Ectodermal cell (in vitro differentiated cells): Measurements from ENCODE around the gene TUBGCP2.

Experiments
- H3K27ac ChIP-seq: 2 replicates; pipeline ENCODE4 v1.7.0; 2013; ENCODE audit warnings: mild to moderate bottlenecking, low read depth, low read length; ENCODE audit not compliant: insufficient read depth, poor library complexity, severe bottlenecking
- H3K27me3 ChIP-seq: 2 replicates; pipeline ENCODE4 v1.7.0; 2013; ENCODE audit warnings: mild to moderate bottlenecking, low read length; ENCODE audit not compliant: insufficient read depth, control insufficient read depth, poor library complexity, severe bottlenecking
- H3K36me3 ChIP-seq: one replicate; pipeline ENCODE4 v1.7.0; 2013; ENCODE audit warnings: low read length; ENCODE audit not compliant: control insufficient read depth, insufficient read depth
- H3K4me1 ChIP-seq: one replicate; pipeline ENCODE4 v1.7.0; 2013; ENCODE audit warnings: low read length; ENCODE audit not compliant: control insufficient read depth, insufficient read depth
- H3K4me3 ChIP-seq: 2 replicates; pipeline ENCODE4 v1.7.0; 2013; ENCODE audit warnings: low read depth, low read length, control low read depth; ENCODE audit not compliant: insufficient read depth
- H3K9me3 ChIP-seq: 2 replicates; pipeline ENCODE4 v1.7.0; 2013; ENCODE audit warnings: mild to moderate bottlenecking, low read length, moderate library complexity; ENCODE audit not compliant: control insufficient read depth
- WGBS, 2 experiments: methylation state at CpG; one replicate each; pipeline ENCODE4 v1.1.7; 2013; ENCODE audit warnings: missing lambda C conversion rate in 2 of 2; 5-methylcytosine and 5-hydroxymethylcytosine counted together

The TUBGCP2 gene

GRCh38 chr10:133246236-133246626 lies 62.4 kb downstream of the TUBGCP2 start:
- Histone ChIP-seq H3K9me3 (no peaks in the 10 kb centered on the region), H3K27ac (no peak overlapping the region), H3K27me3 (no peaks in the 10 kb centered on the region), H3K4me3 (no peak overlapping the region), H3K4me1 (peaks cover 7% of the 10 kb centered on the region), H3K36me3 (no peaks in the 10 kb centered on the region)
- 89 to 91% methylated on average over 12 of the region's 12 CpGs for WGBS, 2 experiments

- Histone ChIP-seq H3K4me3 (no peak overlapping the region), H3K4me1 (peaks cover 7% of the 10 kb centered on the region), H3K27me3 (no peaks in the 10 kb centered on the region), H3K9me3 (no peaks in the 10 kb centered on the region), H3K36me3 (no peaks in the 10 kb centered on the region), H3K27ac (no peak overlapping the region)
- 81 to 82% methylated on average over 33 of the region's 33 CpGs for WGBS, 2 experiments
Measured at GRCh38 chr10:133245439-133246235, 63.0 kb downstream of the TUBGCP2 start.

- Histone ChIP-seq H3K36me3 (no peaks in the 10 kb centered on the region), H3K4me3 (no peak overlapping the region), H3K4me1 (peaks cover 9% of the 10 kb centered on the region), H3K9me3 (no peaks in the 10 kb centered on the region), H3K27ac (no peak overlapping the region), H3K27me3 (peaks cover 11% of the 10 kb centered on the region)
- 86 to 88% methylated on average over 14 of the region's 14 CpGs for WGBS, 2 experiments
Measured at GRCh38 chr10:133243593-133243992, 65.1 kb downstream of the TUBGCP2 start.

- WGBS, 2 experiments: 93 to 94% methylated on average over 27 of the region's 27 CpGs
- Histone ChIP-seq H3K4me3 (no peak overlapping the region), H3K36me3 (no peaks in the 10 kb centered on the region), H3K27ac (no peak overlapping the region), H3K9me3 (no peaks in the 10 kb centered on the region), H3K4me1 (peaks cover 17% of the 10 kb centered on the region), H3K27me3 (peaks cover 19% of the 10 kb centered on the region)
Measured at GRCh38 chr10:133242611-133243356, 65.9 kb downstream of the TUBGCP2 start.

- Histone ChIP-seq H3K4me1 (peaks cover 19% of the 10 kb centered on the region), H3K9me3 (no peaks in the 10 kb centered on the region), H3K36me3 (no peaks in the 10 kb centered on the region), H3K27me3 (peaks cover 31% of the 10 kb centered on the region), H3K4me3 (no peak overlapping the region), H3K27ac (no peak overlapping the region)
- 92 to 93% methylated on average over 25 of the region's 25 CpGs for WGBS, 2 experiments
Measured at GRCh38 chr10:133241501-133242205, 67.0 kb downstream of the TUBGCP2 start.

GRCh38 chr10:133239990-133240389 lies 68.7 kb downstream of the TUBGCP2 start:
- Histone ChIP-seq H3K27ac (no peak overlapping the region), H3K27me3 (peaks cover 47% of the 10 kb centered on the region), H3K4me1 (peaks cover 31% of the 10 kb centered on the region), H3K36me3 (no peaks in the 10 kb centered on the region), H3K4me3 (no peak overlapping the region), H3K9me3 (no peaks in the 10 kb centered on the region)
- WGBS, 2 experiments: 93 to 96% methylated on average over 15 of the region's 15 CpGs

- Histone ChIP-seq H3K4me1 (peaks cover 31% of the 10 kb centered on the region), H3K4me3 (peak overlapping the region; percentile 6), H3K9me3 (no peaks in the 10 kb centered on the region), H3K36me3 (no peaks in the 10 kb centered on the region), H3K27ac (no peak overlapping the region), H3K27me3 (peaks cover 63% of the 10 kb centered on the region)
- 5 to 8% methylated on average over 15 of the region's 15 CpGs for WGBS, 2 experiments
Measured at GRCh38 chr10:133238466-133238804, 70.2 kb downstream of the TUBGCP2 start.

GRCh38 chr10:133237588-133238465 lies 70.8 kb downstream of the TUBGCP2 start, which contains the start of gene VENTX:
Gene VENTX (plus strand): TSS chr10:133237855. CDS start chr10:133237915, 60 bp downstream.
- H3K4me3 ChIP-seq: peak within 1 kb of the TSS; percentile 16
- H3K4me1 ChIP-seq: peaks cover 31% of the 10 kb centered on the region
- no peak within 1 kb of the TSS for H3K27ac ChIP-seq
- WGBS, 2 experiments: 1% methylated on average over 60 of the region's 60 CpGs
- peaks cover 69% of the 10 kb centered on the region for H3K27me3 ChIP-seq
- no peaks in the 10 kb centered on the region for H3K9me3 ChIP-seq
- no peaks in the 10 kb centered on the region for H3K36me3 ChIP-seq

GRCh38 chr10:133237241-133237587 lies 71.5 kb downstream of the TUBGCP2 start:
- Histone ChIP-seq H3K4me3 (peak overlapping the region; percentile 16), H3K9me3 (no peaks in the 10 kb centered on the region), H3K36me3 (no peaks in the 10 kb centered on the region), H3K27ac (no peak overlapping the region), H3K27me3 (peaks cover 75% of the 10 kb centered on the region), H3K4me1 (peaks cover 31% of the 10 kb centered on the region)
- WGBS, 2 experiments: 1 to 2% methylated on average over 32 of the region's 32 CpGs
